NCI-H146 treated with DMSO at 0.1 percent for 48 hours (cell line): Measurements from ENCODE around the gene TCF7L2.

Experiments used
- DNase-seq: peaks from one replicate; lab custom pipeline; 2025; ENCODE audit not compliant: unreplicated experiment; lab: John Stamatoyannopoulos, UW

The TCF7L2 gene

DNA sequence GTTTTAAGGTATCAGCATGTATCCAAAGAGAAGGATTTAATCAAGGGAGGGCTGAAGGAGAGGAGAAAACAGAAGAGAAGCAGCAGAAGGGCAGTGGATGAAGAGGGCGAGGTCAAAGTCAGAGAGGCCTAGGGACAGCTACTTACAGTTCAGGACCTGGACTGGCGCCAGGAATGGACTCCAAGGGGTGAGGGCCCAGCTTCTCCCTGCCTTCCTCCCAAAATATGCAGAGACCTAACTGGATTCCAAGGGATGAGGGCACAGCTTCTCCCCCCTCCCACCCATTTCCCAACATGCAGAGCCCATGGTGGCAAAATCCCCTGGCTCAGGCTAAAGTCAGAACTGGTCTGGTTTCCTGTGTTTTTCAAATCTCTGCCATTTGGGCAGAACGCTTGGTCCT lies 3.4 kb upstream of the TCF7L2 start:
- no peak for DNase-seq

DNA sequence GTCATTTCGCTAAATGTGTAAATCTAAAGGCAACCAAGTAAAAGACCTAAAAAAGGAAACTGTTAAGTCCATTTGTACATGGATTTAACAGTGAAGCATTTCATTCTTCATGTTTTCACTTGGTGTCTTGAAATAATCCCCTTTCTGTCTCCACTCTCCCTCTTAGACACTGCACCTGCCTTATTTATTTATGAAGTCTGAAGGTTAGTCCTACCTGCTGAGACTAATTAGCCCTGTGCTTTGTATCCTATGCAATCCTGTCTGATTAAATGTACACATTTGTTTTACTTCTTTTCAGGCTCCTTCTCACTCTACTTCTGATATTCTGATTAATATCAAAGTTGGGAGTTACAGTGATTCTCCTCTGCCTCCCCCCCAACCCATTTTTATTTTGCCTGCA lies 1.9 kb upstream of the TCF7L2 start:
- peak; percentile 65 for DNase-seq

DNA sequence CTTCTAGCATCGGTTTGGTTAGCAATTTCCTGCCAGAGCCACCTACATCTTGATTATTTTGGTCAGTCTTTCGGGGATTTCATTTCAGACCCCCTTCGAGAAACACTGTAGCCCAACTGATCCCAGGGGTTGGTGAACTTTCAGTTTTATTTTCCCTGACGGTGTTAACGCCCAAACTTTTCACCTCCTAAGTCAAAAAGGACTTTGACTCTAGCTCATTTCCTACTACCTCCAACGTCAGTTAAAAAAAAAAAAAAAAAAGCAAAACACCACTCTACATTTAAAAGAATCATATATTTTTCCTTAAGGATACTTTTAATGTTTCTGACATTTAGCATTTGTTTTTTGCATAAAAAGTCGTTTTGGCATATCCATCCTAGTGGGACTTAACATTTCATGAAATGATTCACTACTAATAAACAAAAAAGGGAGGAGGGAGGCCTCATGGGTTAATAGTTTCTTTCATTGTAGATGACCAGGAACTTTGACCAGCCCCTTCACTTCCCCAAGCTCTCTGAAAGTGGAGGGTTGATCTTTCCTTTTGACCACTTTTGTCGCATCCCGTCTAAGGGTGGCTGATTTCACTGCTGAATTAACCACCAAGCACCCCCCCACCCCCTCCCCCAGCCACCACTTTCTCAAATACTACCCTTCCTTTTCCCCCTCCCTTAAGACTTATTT lies 764 bp upstream of the TCF7L2 start:
- DNase-seq: no peak

DNA sequence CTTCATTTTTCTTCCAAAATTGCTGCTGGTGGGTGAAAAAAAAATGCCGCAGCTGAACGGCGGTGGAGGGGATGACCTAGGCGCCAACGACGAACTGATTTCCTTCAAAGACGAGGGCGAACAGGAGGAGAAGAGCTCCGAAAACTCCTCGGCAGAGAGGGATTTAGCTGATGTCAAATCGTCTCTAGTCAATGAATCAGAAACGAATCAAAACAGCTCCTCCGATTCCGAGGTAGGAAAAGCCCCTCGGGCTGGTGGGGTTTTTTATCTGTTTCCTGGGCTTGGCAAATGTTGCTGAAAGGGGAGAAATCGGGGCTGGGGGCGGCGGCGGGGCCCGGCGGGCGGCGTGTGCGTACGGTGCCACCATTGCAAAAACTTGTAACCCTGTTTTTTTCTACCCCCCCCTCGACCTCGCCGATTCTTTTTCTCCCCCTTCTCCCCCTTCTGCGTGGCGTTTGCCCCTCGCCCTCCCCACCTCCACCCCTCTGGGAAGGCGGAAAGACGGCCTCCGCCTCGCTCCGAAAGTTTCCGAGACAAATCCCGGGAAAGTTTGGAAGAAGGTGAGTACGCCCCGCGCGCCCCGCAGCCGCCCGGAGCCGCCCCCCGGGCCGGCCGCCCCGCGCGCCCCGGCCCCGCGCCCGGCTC lies 789 bp downstream of the TCF7L2 start:
- no peak for DNase-seq

DNA sequence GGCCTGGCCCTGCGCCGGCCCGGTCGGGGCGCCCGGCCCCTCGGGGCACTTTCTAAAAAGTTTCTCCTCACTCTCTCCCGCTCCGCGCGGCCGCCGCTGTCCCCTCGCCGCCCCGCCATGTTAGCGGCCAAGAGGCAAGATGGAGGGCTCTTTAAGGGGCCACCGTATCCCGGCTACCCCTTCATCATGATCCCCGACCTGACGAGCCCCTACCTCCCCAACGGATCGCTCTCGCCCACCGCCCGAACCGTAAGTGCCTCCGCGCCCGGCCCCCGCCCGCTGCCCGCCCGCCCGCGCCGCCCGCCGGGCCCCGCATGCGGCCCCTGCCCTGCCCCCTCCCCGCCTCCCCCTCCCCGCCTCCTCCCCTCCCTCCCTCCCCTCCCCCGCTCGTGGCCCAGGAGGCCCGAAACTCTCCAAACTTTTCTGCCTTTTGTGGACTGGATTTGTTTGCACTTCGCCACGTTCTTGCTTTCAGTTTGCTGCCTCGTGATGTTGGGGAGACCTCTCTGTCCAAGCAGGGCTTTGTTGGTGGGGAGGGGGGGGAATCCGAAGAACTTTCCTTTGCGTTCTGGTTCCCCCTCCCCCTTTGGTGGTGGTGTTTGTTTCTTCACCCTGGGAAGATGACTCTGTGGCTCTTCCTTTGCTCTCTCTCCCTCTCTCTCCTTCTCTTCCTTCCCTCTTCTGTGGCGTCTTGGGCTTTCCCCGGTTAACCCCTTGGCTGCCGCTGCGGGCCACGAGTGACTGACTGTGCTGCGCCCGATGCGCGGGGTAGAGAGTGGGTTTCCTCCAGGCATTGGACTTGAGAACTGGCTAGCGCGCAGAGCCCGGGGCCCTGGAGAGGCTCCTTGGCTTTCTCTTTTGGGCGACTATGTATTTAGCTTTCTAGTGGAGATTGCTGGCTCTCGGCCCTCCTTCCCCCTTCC lies 1.6 kb downstream of the TCF7L2 start:
- DNase-seq: no peak

DNA sequence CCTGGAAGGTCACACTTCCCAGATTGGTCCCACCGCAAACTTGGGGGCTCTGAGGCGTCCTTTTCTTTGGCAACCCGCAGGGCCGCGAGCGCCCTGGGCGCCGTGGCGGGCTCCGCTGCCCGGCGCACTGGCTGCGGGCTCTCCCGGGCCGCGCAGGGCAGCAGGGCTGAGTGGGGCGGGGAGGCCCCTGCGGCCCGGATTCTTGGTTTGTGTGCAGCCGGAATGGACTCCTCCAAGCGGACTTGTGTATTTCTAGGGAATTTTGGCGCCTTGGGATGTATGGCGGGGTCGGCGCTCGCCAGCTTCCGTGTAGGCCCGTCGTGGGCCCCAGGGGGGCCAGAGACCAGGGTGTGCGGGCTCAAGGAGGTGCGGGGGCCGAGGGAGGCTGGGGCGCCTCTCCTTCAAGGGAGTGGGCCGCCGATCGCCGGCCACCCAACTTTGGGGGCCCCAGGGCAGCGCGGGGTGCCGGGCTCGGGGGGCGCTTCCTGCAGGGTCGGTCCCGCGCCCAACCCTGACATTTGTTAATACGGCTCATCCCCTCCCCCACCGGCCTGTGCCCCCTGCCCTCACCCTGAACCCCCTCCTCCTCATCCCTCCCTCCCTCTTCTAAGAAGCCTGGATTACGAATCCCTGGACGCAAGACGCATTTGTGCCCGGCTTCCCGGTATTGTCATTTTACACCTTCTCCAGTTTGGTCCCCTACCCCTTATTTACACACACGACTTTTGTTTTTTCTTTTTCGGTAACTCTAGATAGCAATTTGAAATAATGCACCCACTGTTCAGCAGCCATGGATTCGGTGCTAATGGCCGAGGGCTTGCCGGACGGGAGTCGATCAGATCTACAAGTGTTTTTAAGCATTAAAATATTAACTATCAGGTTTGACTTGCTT lies 2.5 kb downstream of the TCF7L2 start:
- DNase-seq: no peak

DNA sequence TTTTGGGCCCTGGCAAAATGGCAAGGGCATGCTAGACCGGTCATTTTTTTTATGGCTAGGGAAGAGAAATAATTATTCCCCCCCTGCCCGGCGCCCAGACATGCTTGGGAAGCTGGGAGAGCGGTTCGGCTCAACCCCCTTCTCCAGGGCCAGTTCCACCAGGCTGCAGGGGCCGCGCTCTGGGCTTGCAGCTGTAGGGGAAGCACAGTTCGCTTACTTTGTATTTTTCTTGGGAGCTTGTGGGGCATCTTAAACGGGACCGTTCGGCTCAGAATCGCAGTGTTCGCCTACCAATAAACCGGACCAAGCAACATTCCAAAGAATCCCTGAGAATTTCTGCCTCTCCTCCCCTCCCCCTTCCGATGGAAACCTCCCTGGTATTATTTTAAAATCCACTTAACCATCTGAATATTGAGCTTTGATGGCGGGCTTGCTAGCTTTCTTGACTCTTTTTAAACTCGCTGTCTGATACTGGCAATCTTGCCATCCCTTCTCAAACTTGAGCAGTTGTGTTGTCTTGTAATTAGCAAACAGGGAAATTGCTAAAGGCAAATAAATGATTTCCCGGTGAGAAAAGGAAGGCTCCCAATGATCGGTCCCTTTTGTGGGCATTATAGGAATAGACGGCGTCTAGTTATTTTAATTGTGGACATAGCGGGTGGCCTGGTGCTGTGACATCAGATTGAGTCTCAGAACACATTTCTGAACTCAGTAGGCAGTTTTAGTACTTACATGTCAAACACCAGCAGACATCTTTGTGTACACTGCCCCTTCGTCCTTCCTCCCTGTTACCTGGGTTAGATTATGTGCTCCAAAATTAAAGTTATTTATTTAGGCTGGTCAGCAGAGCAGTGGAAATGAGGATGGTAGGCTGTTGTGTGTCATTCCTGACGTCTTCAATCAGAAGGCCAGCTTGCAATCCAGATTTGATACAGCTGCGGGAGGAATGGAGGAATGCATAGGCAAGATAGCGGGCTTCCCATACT lies 3.4 kb downstream of the TCF7L2 start:
- DNase-seq: no peak

DNA sequence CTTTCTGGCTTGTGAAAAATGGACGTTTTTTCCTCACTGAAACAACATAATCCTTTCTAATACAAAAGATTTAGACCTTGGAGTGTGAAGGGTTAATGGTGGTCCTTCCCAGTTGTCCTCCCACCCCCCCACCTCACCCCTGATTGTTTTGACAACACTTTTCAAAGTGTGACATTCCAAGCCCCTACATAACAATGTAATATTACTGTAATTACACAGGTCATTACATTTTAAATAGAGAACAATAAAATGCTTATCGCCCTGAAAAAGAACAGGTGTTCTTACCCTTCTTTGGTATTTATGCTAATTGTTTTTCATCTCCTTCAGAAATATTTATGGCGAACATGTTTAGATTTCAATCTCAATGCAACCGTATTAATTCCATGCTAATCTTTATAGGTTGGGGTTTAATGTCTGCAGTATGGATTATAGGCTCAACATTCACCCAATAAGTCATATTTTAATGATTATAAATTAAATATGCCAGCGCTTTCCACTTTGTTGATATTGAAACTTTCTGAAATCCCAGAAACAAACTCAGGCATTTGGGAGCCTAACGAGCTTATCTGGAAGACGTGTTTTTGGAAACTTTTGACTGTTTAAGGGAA lies 5.0 kb downstream of the TCF7L2 start:
- no peak for DNase-seq

DNA sequence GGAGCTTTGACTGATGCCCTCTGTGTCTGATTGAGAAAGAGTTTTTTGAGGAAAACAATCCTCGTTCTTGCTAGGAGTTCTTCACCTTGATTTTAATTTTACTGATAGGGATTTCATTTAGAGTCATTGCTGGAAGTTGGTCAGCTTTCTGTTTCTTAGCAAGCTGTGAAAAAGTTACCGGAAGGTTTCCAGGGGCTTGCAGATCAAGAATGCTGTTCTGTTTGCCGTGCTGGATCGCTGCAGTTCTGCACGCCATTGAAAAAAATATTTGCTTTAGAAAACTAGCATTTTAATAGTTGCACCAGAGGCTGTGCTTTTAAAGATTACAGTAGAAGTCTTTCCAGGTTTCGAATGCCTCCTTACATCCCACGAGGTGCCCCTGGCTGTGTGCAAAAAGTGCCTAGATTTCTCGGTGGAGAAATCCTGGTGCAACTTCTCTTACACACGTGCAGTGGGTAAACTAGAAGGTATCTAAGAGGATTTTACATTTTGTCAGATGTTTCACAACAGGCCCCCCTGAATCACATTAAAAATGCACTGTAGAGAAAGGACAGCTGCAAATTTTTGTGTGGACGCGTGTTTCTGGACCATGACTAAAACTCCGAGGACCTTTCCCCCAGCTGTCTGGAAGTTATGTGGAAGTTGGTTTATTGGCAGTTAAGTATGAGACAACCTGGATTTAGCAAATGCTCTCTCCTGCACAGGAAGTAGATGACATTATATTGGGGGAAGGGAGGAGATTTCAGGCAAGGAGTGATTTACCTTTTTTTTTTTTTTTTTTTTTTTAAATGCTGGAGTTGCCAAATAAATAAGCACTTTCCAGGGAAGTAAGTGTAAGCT lies 5.8 kb downstream of the TCF7L2 start:
- DNase-seq: no peak

DNA sequence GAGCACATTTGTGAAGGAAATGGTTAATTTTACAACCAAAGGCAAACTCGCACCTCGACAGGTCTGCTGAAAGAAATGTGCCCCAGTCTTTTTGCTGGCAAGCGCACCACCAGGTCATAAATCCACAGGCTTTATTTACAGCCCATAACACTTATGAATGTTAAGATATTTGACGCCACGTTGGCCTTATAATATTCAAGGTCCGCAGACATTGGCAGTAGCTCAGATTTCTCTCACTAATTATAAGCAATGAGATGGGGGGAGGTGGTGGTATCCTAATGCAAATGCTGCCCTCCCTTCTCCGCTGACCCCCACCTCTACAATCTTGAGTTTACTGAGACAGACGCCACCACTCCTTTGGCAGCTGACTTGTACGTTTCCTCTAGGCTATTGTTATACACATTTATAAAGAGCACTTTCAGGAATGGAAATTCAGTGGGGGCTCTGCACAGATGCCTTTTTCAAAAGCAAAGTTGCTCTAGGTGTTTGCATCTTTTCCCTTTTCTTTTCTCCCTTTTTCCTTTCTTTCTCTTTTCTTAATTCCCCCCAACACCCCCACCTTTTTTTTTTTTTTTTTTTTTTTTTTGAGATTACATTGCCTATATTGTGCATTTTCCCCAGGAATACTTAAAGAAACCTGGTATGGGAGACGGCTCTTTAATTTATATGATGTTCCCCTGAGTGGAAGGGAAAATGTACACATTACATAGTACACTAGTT lies 6.7 kb downstream of the TCF7L2 start:
- no peak for DNase-seq

DNA sequence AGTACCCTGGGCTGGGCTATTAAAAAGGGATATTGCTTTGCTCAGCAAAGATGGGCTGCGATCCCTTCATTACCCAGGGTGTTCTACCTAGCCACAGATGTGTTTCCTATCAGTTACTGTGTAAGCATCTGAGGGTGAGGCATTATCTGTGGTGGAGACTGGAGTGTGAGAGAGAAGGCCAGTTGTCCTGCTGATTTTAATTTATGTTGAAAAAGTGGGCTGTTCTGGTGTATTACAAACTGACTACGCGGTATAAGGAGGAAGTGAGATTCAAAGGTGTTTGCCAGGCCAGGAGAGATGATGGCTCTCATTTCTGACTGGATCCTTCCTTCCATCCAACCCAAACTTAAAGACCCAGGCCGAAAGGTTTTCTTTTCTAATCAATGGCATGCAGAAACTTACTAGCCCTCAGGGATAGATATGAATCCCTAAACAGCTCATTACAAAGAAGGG lies 7.6 kb downstream of the TCF7L2 start:
- no peak for DNase-seq

DNA sequence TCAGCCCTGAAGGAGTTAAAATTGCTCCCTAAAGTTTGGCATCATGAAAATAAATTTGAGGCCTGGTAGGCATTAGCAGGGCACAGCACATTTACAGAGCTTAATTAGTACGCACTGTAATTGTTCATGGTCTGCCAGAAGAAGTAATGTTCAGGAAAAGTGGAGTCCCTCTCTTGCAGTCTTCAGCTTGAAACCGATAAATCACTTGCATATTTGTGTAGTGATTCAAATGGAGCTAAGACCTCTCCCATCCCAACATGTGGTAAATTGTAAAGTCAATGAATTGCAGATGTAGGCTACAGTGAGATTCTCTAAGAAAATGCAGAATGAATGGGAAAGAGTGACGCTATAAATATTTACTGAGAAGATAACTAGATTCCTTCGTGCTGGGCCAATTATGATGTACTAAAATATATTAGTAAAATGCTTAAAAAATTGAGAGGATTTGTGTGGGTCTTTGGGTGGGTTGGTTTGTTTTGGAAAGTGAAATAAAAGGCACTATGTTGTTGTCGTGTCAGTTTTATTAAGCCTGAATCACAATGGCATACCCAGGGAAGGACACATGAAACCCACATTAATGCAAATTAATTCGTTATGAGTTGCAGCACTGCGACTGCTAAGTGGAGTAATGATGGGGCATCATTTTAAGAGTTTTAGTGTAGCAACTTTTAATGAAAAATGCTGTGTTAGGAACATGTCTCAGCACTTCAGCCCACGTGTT lies 8.4 kb downstream of the TCF7L2 start:
- no peak for DNase-seq

DNA sequence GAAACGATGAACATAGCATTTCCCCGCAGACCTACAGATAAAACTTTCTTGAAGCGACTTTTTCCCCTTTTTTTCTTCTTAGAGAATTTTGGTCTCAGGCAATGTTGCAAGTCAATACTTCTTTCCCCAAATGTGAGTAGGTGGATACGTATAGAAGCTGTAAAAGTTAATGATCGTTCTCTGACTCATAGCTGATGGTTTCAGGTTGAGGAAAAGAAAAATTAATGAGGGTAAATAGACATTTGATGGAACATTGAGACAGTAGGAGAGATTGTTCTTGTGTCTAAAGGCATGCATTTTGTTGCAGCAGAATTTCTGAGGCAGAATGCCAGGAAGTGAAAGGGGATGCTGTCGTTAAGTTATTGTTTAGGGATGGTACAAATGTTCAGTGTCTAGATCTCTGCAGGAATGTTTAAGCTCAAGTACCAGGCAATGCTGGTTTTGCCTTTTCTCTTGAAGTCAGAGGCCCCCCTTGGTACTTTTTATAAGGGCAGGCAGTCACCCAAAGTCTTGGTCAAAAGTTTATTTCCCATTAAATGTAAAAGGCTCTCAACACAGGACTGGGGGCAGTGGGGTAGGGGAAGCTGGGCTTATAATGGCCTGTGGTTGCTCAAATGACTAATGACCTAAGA lies 9.3 kb downstream of the TCF7L2 start:
- DNase-seq: no peak

DNA sequence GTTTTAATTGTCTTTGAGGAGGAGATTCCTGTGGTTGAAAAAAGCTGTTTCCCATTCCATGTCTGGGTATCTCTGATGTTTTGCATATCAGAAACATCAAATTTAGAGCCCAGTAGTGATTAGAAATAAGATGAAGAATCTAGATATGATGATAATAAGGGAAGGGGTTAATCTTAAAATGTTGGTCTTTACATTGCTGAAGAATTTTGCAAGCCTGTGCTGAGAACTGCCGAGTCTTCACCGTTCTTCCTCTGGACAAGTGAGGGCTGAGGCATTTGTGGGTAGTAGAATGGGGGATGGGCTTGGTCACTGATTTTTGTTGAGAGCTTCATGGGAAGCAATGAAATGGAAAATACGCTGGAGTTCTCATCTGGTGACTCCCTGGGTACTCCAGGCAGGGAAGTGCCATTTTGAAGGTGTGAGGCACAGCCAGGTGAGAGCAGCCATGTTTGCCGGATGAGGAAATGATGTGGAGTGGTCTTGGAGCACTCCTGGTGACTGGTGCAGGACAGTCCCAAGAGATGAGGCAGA lies 10.2 kb downstream of the TCF7L2 start:
- no peak for DNase-seq

DNA sequence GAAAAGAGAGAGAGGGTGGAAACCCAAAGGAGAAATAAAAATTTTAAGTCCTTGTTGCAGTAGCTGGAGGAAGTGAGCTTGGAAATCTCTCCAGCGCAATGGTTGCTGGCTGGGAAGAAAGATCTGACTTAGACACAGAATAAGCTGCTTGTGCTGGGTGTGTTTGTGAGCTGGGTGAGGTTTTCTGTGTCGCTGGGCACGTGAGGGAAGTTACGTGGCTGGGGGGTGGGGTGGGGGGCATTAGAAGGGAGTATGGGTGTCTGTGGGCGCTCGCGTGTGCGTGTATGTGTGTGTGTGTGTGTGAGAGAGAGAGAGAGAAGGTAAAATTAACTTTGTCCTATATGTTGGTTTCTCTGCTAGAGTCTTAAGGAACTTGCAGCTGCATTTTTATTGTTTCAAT lies 11.6 kb downstream of the TCF7L2 start:
- no peak for DNase-seq

DNA sequence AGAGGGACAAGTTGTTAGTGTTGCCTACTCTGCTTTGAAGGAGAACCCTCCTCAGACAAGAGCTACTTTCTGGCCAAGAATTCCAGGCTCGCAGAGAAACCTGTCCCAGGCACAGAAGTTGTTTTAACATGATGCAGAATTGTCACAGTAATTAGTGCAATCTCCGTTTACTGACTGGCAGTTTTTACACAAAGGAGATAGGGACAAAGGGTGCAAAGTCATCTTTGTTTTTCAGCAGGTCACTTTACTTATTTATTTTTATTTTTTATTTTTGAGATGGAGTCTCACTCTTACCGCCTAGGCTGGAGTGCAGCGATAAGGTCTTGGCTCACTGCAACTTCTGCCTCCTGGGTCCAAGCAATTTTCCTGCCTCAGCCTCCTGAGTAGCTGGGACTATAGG lies 12.3 kb downstream of the TCF7L2 start:
- DNase-seq: no peak
